CD1c-positive myeloid dendritic cell (primary cell): ENCODE measurements around the gene SLC25A51.
"Not testable (repeated sequence)": the region's sequence is repeated elsewhere in the genome, so short reads cannot be mapped to it uniquely, and the experiment has no call there.

ENCODE experiments used
- DNase-seq: peaks from one replicate; pipeline ENCODE4 v3.0.0-alpha.2; 2016; ENCODE audit errors: extremely low spot score

Gene SLC25A51

GRCh38 chr9:37902796-37903646, 906 bp downstream of the SLC25A51 start:
- DNase-seq = peak; percentile 12

- no peak for DNase-seq
Measured at GRCh38 chr9:37902131-37902530, 1.8 kb downstream of the SLC25A51 start.

GRCh38 chr9:37899041-37899440, 4.9 kb downstream of the SLC25A51 start:
- DNase-seq = no peak

GRCh38 chr9:37897665-37898064, 6.3 kb downstream of the SLC25A51 start:
- no peak for DNase-seq

GRCh38 chr9:37892063-37892462, 11.9 kb downstream of the SLC25A51 start:
- no peak for DNase-seq

- DNase-seq = not testable (repeated sequence)
Measured at GRCh38 chr9:37891042-37891441, 12.9 kb downstream of the SLC25A51 start.

GRCh38 chr9:37889536-37889935, 14.4 kb downstream of the SLC25A51 start:
- DNase-seq = no peak

GRCh38 chr9:37887977-37888583, 15.8 kb downstream of the SLC25A51 start:
- DNase-seq = peak; percentile 14

GRCh38 chr9:37880916-37881479, 22.9 kb downstream of the SLC25A51 start:
- no peak for DNase-seq

- no peak for DNase-seq
Measured at GRCh38 chr9:37876376-37876775, 27.6 kb downstream of the SLC25A51 start.

- DNase-seq = no peak
Measured at GRCh38 chr9:37873955-37874354, 30.0 kb downstream of the SLC25A51 start.

GRCh38 chr9:37870799-37871176, 33.1 kb downstream of the SLC25A51 start:
- DNase-seq = no peak

GRCh38 chr9:37870081-37870798, 33.7 kb downstream of the SLC25A51 start:
- DNase-seq = no peak

GRCh38 chr9:37862530-37862929, 41.4 kb downstream of the SLC25A51 start:
- no peak for DNase-seq

- no peak for DNase-seq
Measured at GRCh38 chr9:37859043-37859442, 44.9 kb downstream of the SLC25A51 start.

- DNase-seq = no peak
Measured at GRCh38 chr9:37856551-37856950, 47.4 kb downstream of the SLC25A51 start.

- DNase-seq = no peak
Measured at GRCh38 chr9:37852222-37852621, 51.7 kb downstream of the SLC25A51 start.

GRCh38 chr9:37840560-37841194, 63.2 kb downstream of the SLC25A51 start:
- no peak for DNase-seq

- DNase-seq = no peak
Measured at GRCh38 chr9:37839496-37840461, 64.1 kb downstream of the SLC25A51 start.
